KMS-11 (cell line): Measurements from ENCODE around the gene MPZL1.

ENCODE experiments used
- H2AFZ ChIP-seq: fragments of 200-600 bp; sonication (generic); 2 replicates; pipeline ENCODE4 v1.6.1; 2016; ENCODE audit warnings: antibody characterized with exemption, mixed run types, low read depth
- H3K27ac ChIP-seq: fragments of 200-600 bp; sonication (generic); 2 replicates; pipeline ENCODE4 v1.6.1; 2016; ENCODE audit warnings: mild to moderate bottlenecking, mixed run types
- H3K27me3 ChIP-seq: fragments of 200-600 bp; sonication (generic); 2 replicates; pipeline ENCODE4 v1.6.1; 2017; ENCODE audit warnings: mild to moderate bottlenecking, low read depth, mixed run types, moderate library complexity; ENCODE audit not compliant: insufficient read depth
- H3K36me3 ChIP-seq: fragments of 200-600 bp; sonication (generic); 2 replicates; pipeline ENCODE4 v1.6.1; 2017; ENCODE audit warnings: mild to moderate bottlenecking, mixed run types; ENCODE audit not compliant: insufficient read depth
- H3K4me1 ChIP-seq: fragments of 200-600 bp; sonication (generic); 2 replicates; pipeline ENCODE4 v1.6.1; 2016; ENCODE audit warnings: mild to moderate bottlenecking, low read depth, mixed run types; ENCODE audit not compliant: poor library complexity, severe bottlenecking
- H3K4me2 ChIP-seq: fragments of 200-600 bp; sonication (generic); 2 replicates; pipeline ENCODE4 v1.7.0; 2016; ENCODE audit warnings: mild to moderate bottlenecking, mixed run types
- H3K4me3 ChIP-seq: fragments of 200-600 bp; sonication (generic); IDR thresholded peaks from 2 replicates; pipeline ENCODE4 v1.6.1; 2017; ENCODE audit warnings: low read depth, low read length, mixed read lengths; ENCODE audit not compliant: insufficient read depth
- H3K79me2 ChIP-seq: fragments of 200-600 bp; sonication (generic); 2 replicates; pipeline ENCODE4 v1.6.1; 2016; ENCODE audit warnings: low read depth, mixed run types; ENCODE audit not compliant: insufficient read depth
- H3K9ac ChIP-seq: fragments of 200-600 bp; sonication (generic); 2 replicates; pipeline ENCODE4 v1.6.1; 2016; ENCODE audit warnings: mild to moderate bottlenecking, mixed run types
- H4K20me1 ChIP-seq: fragments of 200-600 bp; sonication (generic); 2 replicates; pipeline ENCODE4 v1.6.1; 2016; ENCODE audit warnings: mild to moderate bottlenecking, mixed run types; ENCODE audit not compliant: insufficient read depth
- TF ChIP-seq, protein P1 (sequence below): fragments of 200-600 bp; sonication (generic); conservative IDR thresholded peaks from 2 replicates; pipeline ENCODE4 v1.6.1; 2017; ENCODE audit warnings: low read depth, mild to moderate bottlenecking, antibody characterized with exemption, low read length, moderate library complexity, mixed read lengths

MPZL1 gene

DNA sequence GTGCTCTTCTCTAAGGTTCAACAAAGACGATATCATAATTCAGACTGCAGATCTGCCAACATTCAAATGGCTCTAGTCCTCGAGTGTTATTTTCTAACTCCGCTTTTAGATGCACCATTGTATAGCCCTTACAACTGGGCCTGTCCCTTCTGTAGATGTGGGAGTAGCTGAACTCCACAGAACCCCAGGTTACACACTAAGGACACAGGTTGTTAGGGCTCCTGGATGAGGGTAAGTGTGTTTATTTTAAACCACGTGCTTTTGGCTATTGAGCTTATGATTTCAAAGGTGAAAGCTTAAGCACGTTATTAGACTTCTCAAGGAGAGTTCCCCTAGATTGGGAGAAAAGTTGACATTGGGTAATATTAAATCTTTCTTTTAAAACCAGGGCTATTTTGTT lies 64.7 kb downstream of the MPZL1 start:
- H3K4me1 ChIP-seq, result no peaks in the 10 kb centered on the region
- H3K27me3 ChIP-seq, result no peaks in the 10 kb centered on the region
- no peaks in the 10 kb centered on the region for H4K20me1 ChIP-seq
- no peaks in the 10 kb centered on the region; the same call in 1 of the 2 replicates for H3K36me3 ChIP-seq
- no peak overlapping the region for H3K4me3 ChIP-seq
- H3K79me2 ChIP-seq, result no peaks in the 10 kb centered on the region
- no peak overlapping the region for H3K4me2 ChIP-seq
- H3K9ac ChIP-seq, result no peak overlapping the region
- TF ChIP-seq, protein P1, sequence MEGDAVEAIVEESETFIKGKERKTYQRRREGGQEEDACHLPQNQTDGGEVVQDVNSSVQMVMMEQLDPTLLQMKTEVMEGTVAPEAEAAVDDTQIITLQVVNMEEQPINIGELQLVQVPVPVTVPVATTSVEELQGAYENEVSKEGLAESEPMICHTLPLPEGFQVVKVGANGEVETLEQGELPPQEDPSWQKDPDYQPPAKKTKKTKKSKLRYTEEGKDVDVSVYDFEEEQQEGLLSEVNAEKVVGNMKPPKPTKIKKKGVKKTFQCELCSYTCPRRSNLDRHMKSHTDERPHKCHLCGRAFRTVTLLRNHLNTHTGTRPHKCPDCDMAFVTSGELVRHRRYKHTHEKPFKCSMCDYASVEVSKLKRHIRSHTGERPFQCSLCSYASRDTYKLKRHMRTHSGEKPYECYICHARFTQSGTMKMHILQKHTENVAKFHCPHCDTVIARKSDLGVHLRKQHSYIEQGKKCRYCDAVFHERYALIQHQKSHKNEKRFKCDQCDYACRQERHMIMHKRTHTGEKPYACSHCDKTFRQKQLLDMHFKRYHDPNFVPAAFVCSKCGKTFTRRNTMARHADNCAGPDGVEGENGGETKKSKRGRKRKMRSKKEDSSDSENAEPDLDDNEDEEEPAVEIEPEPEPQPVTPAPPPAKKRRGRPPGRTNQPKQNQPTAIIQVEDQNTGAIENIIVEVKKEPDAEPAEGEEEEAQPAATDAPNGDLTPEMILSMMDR, result no peak
- no peak overlapping the region for H3K27ac ChIP-seq
- no peak overlapping the region for H2AFZ ChIP-seq

DNA sequence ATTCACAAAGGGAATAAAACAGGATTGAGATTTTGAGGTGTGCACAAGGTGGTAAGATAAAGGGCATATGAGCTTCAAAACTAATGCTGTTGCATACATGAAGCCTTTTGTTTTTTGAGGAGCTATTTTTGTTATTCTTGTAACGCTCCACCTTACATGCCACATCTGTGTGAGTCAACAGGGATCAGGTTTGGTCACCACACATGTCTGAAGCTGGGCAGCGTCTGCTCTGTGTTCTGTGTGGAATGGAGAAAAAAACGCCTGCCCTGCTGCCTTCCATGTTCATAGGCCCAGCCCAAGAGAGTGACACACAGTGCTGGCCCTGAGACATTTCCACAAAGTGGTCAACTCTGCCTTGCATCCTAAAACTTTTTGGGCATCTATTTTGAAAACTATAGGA lies 67.7 kb downstream of the MPZL1 start:
- Histone ChIP-seq H3K4me1 (no peaks in the 10 kb centered on the region), H3K27ac (no peak overlapping the region), H3K4me2 (no peak overlapping the region), H2AFZ (no peak overlapping the region), H4K20me1 (no peaks in the 10 kb centered on the region), H3K4me3 (no peak overlapping the region), H3K27me3 (no peaks in the 10 kb centered on the region), H3K79me2 (no peaks in the 10 kb centered on the region), H3K9ac (no peak overlapping the region), H3K36me3 (no peaks in the 10 kb centered on the region; the same call in 1 of the 2 replicates)
- TF ChIP-seq, protein P1, result no peak

DNA sequence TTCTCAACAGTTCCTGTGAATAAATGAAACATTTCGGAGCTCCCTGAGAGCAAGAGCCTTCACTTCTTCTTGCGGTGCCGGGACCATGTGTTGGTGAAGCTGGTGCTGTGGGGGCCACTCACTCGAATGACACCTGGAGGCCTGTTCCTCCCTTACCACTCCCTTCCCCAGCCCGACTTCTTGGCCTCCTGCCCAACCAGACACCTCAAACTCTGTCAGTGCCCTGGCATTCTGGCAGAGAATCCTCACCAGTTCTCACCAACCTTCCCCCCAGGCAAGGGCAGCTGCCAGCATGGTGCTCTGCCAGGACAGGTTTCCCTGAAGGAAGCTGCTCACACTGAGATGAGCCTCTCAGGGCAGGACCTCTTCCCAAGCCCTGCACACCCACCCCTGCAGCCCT lies 68.3 kb downstream of the MPZL1 start:
- TF ChIP-seq, protein P1, result no peak
- H4K20me1 ChIP-seq, result no peaks in the 10 kb centered on the region
- H3K9ac ChIP-seq, result no peak overlapping the region

DNA sequence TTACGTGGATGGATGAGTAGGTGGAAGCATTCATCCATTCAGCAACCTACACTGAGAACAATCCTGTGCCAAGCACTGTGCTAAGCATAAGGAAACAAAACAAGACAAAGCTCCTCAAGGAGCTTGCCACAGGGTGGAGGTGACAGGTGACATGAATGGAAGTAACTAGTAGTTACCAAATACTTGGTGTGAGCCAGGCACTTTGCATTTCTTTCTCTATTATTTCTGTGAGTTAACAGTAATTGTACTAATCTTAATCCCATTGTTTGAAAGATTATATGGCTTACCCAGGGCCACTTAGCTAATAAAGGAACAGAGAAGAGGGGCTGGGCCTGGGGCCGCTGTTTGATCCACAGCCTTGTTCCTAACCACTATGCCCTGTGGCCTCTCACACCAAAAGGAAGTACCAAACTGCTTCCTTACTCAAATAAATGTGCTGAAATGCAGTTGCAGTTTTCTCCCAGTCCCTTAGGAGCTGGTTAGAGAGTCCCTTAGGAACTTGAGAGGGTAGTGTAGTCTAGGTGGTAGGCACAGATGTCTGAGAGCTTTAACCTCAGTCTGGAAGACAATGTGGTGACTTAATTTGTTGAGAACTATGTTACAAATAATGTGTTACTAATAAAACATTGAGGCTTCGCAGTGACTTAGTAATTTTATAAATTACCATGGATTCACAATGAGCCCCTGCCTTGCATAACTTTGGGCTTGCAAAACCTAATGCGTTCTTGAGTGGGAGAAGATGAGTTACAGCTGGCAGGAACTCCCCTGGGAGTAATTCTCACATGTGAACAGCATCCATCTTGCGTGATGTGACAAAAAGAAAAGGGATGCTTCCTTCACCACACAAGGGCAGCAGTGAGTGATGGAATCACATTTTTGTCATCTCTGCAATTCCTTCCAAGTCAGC lies 69.8 kb downstream of the MPZL1 start:
- Histone ChIP-seq H3K27ac (no peak overlapping the region), H3K79me2 (no peaks in the 10 kb centered on the region)

More for the DNA sequence above, 68.3 kb downstream of the MPZL1 start:
- Histone ChIP-seq H3K4me2 (no peak overlapping the region), H3K36me3 (no peaks in the 10 kb centered on the region; the same call in 1 of the 2 replicates), H3K27ac (no peak overlapping the region), H3K4me3 (no peak overlapping the region), H3K27me3 (no peaks in the 10 kb centered on the region), H3K79me2 (no peaks in the 10 kb centered on the region), H3K4me1 (no peaks in the 10 kb centered on the region), H2AFZ (no peak overlapping the region)

More for the DNA sequence above, 69.8 kb downstream of the MPZL1 start:
- TF ChIP-seq, protein P1, result no peak
- H2AFZ ChIP-seq, result no peak overlapping the region
- H3K9ac ChIP-seq, result no peak overlapping the region
- no peaks in the 10 kb centered on the region for H4K20me1 ChIP-seq
- H3K4me1 ChIP-seq, result no peaks in the 10 kb centered on the region
- H3K36me3 ChIP-seq, result no peaks in the 10 kb centered on the region; the same call in 1 of the 2 replicates
- no peak overlapping the region for H3K4me2 ChIP-seq
- H3K27me3 ChIP-seq, result no peaks in the 10 kb centered on the region
- no peak overlapping the region for H3K4me3 ChIP-seq
